ENCODE results near the gene C2orf92. TPM values are rescaled to one million over a fixed set of nuclear protein-coding genes. Genes with fewer than 3 reads are reported as not detected.
"Not testable (repeated sequence)": the region's sequence is repeated elsewhere in the genome, so short reads cannot be mapped to it uniquely, and the experiment has no call there.

C2orf92 gene
- total RNA-seq (10 to 100 TPM in 1 of 2 donors, 1 to 10 TPM in 1; 9.2 to 13.7 TPM), polyA plus RNA-seq (ENCODE audit: insufficient read length in 2 of 2) (10 to 100 TPM; 13.6 to 23.2 TPM)
- long read RNA-seq, donor 1: 0 reads
- long read RNA-seq, donor 2: 0 reads
- long read RNA-seq, donor 3: 0 reads
- long read RNA-seq, donor 4: 0 reads

DNA sequence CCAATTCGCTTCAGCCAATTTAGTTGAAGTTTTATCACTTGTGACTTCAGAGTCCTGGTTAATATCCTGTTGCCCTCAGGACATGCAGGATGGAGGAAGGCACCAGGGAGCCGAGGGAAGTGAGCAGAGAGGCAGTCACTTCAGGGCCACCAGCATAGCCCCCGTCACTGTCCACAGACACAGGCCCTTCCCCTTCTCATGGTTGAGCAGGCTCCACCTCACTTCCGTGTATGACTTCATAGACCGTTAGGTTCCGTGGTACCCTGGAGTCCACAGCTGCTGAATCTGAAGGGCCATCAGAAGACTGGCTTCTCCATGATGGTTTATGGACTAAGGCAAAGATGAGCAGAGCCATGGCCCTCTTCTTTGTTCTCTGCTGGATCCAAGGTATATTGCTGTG lies at the start of gene C2orf92:
Gene C2orf92, plus strand, starts transcription at position 266 of the 400 bp plus-strand sequence. Its CDS starts 76 bp downstream, at position 342.
- no peak within 1 kb of the TSS for H3K27ac ChIP-seq (ENCODE audit: low read depth, low read length)
- no peaks in the 10 kb centered on the region for H3K9me3 ChIP-seq (ENCODE audit: control insufficient read depth, insufficient read depth, low read length)
- no peaks in the 10 kb centered on the region for H3K27me3 ChIP-seq (ENCODE audit: control insufficient read depth, insufficient read depth, low read length)
- DNase-seq (ENCODE audit: low read depth in 4 of 6, low spot score in 6 of 6): no peak
- peaks cover 2% of the 10 kb centered on the region for H3K36me3 ChIP-seq (ENCODE audit: control insufficient read depth, insufficient read depth, low read length)
- peaks cover 6% of the 10 kb centered on the region for H3K4me1 ChIP-seq (ENCODE audit: control insufficient read depth, insufficient read depth, low read length)
- no peak within 1 kb of the TSS for H3K4me3 ChIP-seq (ENCODE audit: low read depth, low read length)
- WGBS (ENCODE audit: insufficient coverage): 83% methylated on average over 6 of the region's 6 CpGs

DNA sequence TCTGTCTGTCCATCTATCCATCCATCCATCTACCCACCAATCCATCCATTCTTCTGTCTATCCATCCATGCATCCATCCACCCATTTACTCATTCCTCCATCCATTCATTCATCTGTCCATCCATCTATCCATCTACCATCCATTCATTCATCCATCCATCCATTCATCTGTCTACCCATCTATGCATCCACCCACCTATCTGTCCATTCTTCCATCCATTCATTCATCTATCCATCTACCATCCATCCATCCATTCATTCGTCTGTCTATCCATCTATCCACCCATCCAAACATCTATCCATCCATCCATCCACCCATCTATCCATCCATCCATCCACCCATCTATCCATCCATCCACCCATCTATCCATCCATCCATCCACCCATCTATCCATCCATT lies 49.0 kb upstream of the C2orf92 start:
- H3K36me3 ChIP-seq (ENCODE audit: control insufficient read depth, insufficient read depth, low read length); H3K27me3 ChIP-seq (ENCODE audit: control insufficient read depth, insufficient read depth, low read length); H3K4me1 ChIP-seq (ENCODE audit: control insufficient read depth, insufficient read depth, low read length); H3K27ac ChIP-seq (ENCODE audit: low read depth, low read length); DNase-seq (ENCODE audit: low read depth in 4 of 6, low spot score in 6 of 6); H3K4me3 ChIP-seq (ENCODE audit: low read depth, low read length); H3K9me3 ChIP-seq (ENCODE audit: control insufficient read depth, insufficient read depth, low read length): not testable (repeated sequence)
- 75% methylated on average over 1 of the region's 1 CpG for WGBS (ENCODE audit: insufficient coverage)

DNA sequence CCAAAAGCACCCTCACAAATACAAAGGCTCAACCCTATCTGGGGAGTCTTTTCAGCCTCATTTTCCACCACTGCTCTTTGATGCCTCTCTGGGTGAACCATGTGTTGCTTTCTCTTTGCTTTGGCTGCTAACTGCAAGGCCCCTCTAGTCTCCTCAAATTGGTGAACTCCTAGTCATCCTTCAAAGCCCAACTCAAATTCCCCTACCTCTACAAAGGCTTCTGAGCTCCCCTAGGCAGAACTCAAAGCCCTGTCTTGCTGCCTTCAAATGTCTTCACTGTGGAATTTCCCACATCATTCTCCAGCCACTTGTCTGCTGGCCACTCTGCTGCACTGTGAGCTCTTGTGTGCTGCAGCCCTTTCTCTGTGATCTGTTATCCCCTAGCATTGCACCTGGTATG lies 46.5 kb upstream of the C2orf92 start:
- H3K27me3 ChIP-seq (ENCODE audit: control insufficient read depth, insufficient read depth, low read length); H3K27ac ChIP-seq (ENCODE audit: low read depth, low read length); H3K4me3 ChIP-seq (ENCODE audit: low read depth, low read length); H3K36me3 ChIP-seq (ENCODE audit: control insufficient read depth, insufficient read depth, low read length); H3K9me3 ChIP-seq (ENCODE audit: control insufficient read depth, insufficient read depth, low read length); H3K4me1 ChIP-seq (ENCODE audit: control insufficient read depth, insufficient read depth, low read length); DNase-seq (ENCODE audit: low read depth in 4 of 6, low spot score in 6 of 6): not testable (repeated sequence)

DNA sequence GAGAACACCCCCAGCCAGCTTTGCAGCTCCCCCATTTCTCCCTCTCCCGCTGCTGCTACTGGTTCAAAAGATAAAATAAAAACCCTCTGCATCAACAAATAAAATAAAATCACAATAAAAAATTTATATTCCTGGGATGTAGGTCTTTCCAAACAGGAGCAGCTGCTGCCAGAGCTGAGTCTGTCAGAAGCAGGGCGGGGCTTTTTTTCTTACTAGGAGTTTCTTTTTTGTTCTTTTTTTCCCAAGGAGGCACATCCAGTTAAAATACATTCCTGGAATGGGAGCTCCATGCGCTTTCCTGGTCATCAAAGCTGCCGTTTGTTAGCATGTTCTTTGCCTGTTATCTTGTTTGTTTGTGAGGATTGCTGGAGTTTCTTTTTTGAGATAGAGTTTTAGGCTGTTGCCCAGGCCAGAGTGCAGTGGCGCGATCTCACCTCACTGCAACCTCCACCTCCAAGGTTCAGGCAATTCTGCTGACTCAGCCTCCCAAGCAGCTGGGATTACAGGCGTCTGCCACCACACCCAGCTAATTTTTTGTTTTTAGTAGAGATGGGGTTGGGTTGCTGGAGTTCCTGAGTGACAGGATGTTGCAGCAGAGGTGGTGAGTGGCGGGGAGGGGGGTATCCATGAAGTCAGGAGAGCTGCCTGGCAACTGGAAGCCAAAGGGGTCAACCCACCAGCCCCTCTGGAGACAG lies 44.0 kb upstream of the C2orf92 start:
- H3K36me3 ChIP-seq (ENCODE audit: control insufficient read depth, insufficient read depth, low read length); H3K9me3 ChIP-seq (ENCODE audit: control insufficient read depth, insufficient read depth, low read length); DNase-seq (ENCODE audit: low read depth in 4 of 6, low spot score in 6 of 6); H3K27me3 ChIP-seq (ENCODE audit: control insufficient read depth, insufficient read depth, low read length); H3K4me3 ChIP-seq (ENCODE audit: low read depth, low read length); H3K27ac ChIP-seq (ENCODE audit: low read depth, low read length); H3K4me1 ChIP-seq (ENCODE audit: control insufficient read depth, insufficient read depth, low read length): not testable (repeated sequence)
- 67% methylated on average over 1 of the region's 8 CpGs for WGBS (ENCODE audit: insufficient coverage)

DNA sequence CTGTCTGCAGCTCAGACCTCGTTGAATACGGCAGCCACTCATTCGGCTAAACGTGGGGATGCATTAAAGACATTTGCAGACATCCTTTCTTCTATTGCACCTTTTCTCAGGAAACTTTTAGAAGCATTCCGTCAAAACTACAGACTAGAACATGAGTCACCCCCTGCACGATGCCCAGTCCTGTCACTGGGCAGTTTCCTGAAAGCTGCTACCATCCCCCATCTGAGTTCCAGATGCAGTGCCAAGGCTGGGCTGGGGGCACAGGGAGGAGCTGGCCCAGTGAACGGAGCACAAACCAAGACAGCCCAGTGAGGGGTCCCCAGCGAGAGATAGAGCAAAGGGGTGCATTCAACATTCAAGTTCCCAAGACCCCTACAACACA lies 43.5 kb upstream of the C2orf92 start:
- not testable (repeated sequence) for H3K27ac ChIP-seq (ENCODE audit: low read depth, low read length); H3K9me3 ChIP-seq (ENCODE audit: control insufficient read depth, insufficient read depth, low read length); H3K4me1 ChIP-seq (ENCODE audit: control insufficient read depth, insufficient read depth, low read length); H3K4me3 ChIP-seq (ENCODE audit: low read depth, low read length); H3K27me3 ChIP-seq (ENCODE audit: control insufficient read depth, insufficient read depth, low read length); H3K36me3 ChIP-seq (ENCODE audit: control insufficient read depth, insufficient read depth, low read length); DNase-seq (ENCODE audit: low read depth in 4 of 6, low spot score in 6 of 6)
- 64% methylated on average over 6 of the region's 8 CpGs for WGBS (ENCODE audit: insufficient coverage)

DNA sequence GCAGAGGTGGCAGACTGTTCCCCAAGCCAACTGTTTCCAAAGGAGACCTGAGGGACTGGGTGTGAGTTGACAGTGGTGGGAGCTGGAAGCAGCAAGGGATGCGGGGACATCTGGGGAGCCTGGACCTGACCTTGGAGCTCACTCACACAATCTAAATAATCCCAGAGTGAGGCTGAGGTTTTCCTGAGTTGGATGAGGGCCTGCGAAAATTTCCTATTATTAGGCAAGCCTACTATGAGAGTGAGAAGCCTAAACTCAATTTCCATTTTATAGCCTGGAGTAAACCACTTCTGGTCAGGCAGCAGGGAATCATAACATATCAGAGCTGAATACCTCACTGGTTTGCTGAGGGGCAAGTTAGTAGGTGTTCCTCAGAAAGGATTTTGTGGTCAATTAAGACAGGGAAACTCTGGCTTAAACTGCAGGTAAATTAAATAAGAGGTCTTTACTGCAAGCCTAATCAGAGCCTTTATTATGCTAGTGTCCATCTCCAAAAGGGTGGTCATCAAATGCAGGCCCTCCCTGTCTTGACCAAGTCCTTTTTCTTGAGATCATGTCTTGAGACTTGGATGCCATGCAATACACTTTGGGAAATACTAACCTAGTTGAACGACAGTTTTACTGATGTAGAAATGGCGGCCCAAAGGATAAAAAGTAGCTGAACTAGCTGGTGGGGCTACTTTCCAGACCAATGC lies 25.3 kb upstream of the C2orf92 start:
- no peak for DNase-seq (ENCODE audit: low read depth in 4 of 6, low spot score in 6 of 6)
- peaks cover 18% of the 10 kb centered on the region for H3K36me3 ChIP-seq (ENCODE audit: control insufficient read depth, insufficient read depth, low read length)
- whole genome bisulfite sequencing (ENCODE audit: insufficient coverage): 100% methylated on average over 2 of the region's 4 CpGs
- no peaks in the 10 kb centered on the region for H3K27me3 ChIP-seq (ENCODE audit: control insufficient read depth, insufficient read depth, low read length)
- peaks cover 13% of the 10 kb centered on the region for H3K4me1 ChIP-seq (ENCODE audit: control insufficient read depth, insufficient read depth, low read length)
- H3K9me3 ChIP-seq (ENCODE audit: control insufficient read depth, insufficient read depth, low read length): no peaks in the 10 kb centered on the region
- no peak overlapping the region for H3K27ac ChIP-seq (ENCODE audit: low read depth, low read length)
- H3K4me3 ChIP-seq (ENCODE audit: low read depth, low read length): no peak overlapping the region

DNA sequence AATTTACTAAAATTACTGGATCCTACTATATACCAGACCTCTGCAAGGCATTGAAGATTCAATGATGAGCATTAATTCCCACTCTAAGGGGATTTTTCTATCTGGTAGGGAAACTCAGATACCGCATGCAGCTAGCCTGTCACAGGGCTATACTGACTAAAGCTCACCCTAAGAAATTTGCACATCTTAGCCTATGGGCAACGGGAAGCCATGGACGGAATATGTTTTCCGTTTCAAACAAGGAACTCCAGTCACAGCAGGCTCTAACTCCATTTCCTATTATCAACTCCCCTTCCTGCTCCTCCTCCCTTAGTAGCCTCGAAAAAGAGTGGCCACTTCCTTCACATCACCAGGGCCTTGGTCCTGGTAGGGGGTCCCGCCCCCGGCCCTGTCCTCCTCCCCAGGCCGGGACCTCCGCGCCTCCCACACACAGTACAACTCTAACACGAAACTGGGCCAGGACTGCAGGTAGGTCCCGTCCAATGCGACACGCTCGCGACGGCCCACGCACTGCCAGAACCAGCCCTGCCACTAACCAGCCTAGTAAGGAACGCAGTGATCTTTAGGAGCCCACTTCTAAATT lies 24.3 kb upstream of the C2orf92 start:
- 4% methylated on average over 19 of the region's 19 CpGs for WGBS (ENCODE audit: insufficient coverage)

DNA sequence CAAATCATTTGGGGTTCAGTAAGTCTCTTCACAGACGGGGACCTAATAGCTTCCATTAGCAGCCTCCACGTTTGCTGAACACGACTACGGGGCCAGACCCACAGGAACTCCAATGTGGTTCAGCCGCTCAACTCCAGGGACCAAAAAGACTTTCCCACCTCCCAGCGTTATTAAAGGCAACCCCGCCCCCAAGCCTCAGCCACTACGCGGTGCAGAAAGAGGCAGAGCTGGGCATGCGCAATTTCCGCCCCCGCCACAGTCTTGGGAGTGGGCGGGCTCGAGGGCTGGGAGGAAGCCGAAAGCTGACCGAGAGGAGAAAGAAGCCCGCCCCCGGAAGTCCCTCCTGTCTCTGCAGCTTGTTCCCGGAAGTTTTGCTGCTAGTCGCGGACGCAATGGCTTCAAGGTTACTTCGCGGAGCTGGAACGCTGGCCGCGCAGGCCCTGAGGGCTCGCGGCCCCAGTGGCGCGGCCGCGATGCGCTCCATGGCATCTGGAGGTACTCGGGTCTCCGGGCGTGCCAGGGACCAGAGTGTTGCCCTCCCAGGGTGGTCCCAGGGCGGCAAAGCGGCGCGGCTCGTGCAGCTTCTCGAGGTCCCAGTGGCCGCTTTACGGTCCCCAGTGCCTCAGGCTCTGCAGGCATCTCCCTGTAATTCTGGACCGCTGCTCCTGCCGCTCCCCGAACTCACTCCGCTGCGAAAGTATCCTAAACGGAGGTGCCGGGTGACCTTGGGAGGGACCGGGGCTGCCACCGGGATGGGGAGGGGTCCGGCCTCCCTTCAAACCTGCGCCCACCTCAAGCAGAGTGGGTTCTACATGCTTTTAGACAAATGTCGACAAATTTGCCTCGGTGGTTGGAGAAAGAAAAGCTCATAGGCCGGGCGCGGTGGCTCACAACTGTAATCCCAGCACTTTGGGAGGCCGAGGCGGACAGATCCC lies 23.6 kb upstream of the C2orf92 start, which contains the start of gene COX5B:
Gene COX5B, plus strand, starts transcription at position 368 of the 935 bp plus-strand sequence. Its CDS starts 25 bp downstream, at position 393.
- H3K36me3 ChIP-seq (ENCODE audit: control insufficient read depth, insufficient read depth, low read length): peaks cover 30% of the 10 kb centered on the region
- H3K27ac ChIP-seq (ENCODE audit: low read depth, low read length): peak within 1 kb of the TSS; percentile 93
- DNase-seq (ENCODE audit: low read depth in 4 of 6, low spot score in 6 of 6): peak; percentile 87 to 99 (median 97)
- H3K4me3 ChIP-seq (ENCODE audit: low read depth, low read length): peak within 1 kb of the TSS; percentile 88
- H3K4me1 ChIP-seq (ENCODE audit: control insufficient read depth, insufficient read depth, low read length): peaks cover 13% of the 10 kb centered on the region
- under 1% methylated on average over 61 of the region's 63 CpGs for WGBS (ENCODE audit: insufficient coverage)
- no peaks in the 10 kb centered on the region for H3K27me3 ChIP-seq (ENCODE audit: control insufficient read depth, insufficient read depth, low read length)
- no peaks in the 10 kb centered on the region for H3K9me3 ChIP-seq (ENCODE audit: control insufficient read depth, insufficient read depth, low read length)

More for the DNA sequence above, 24.3 kb upstream of the C2orf92 start:
- no peak for DNase-seq (ENCODE audit: low read depth in 4 of 6, low spot score in 6 of 6)
- Histone ChIP-seq H3K27me3 (ENCODE audit: control insufficient read depth, insufficient read depth, low read length) (no peaks in the 10 kb centered on the region), H3K4me3 (ENCODE audit: low read depth, low read length) (peak overlapping the region; percentile 88), H3K4me1 (ENCODE audit: control insufficient read depth, insufficient read depth, low read length) (peaks cover 13% of the 10 kb centered on the region), H3K27ac (ENCODE audit: low read depth, low read length) (peak overlapping the region; percentile 93), H3K36me3 (ENCODE audit: control insufficient read depth, insufficient read depth, low read length) (peaks cover 28% of the 10 kb centered on the region), H3K9me3 (ENCODE audit: control insufficient read depth, insufficient read depth, low read length) (no peaks in the 10 kb centered on the region)

DNA sequence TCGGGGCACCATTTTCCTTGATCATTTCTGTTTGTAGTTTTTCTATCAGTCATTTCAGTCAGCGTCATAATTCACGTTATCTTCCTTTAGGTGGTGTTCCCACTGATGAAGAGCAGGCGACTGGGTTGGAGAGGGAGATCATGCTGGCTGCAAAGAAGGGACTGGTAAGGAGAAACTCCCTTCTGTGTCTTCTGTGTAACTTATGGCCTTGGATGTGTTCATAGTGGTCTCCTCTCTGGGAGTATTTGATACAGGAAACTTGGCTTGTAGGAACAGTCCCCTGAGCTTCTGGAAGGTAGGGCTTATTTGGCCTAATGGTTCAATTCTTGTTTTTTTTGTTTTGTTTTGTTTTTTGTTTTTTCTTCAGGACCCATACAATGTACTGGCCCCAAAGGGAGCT lies 22.5 kb upstream of the C2orf92 start:
- Histone ChIP-seq H3K9me3 (ENCODE audit: control insufficient read depth, insufficient read depth, low read length) (no peaks in the 10 kb centered on the region), H3K27ac (ENCODE audit: low read depth, low read length) (no peak overlapping the region), H3K4me1 (ENCODE audit: control insufficient read depth, insufficient read depth, low read length) (peaks cover 13% of the 10 kb centered on the region), H3K27me3 (ENCODE audit: control insufficient read depth, insufficient read depth, low read length) (no peaks in the 10 kb centered on the region), H3K36me3 (ENCODE audit: control insufficient read depth, insufficient read depth, low read length) (peaks cover 32% of the 10 kb centered on the region), H3K4me3 (ENCODE audit: low read depth, low read length) (peak overlapping the region; percentile 88)
- no peak for DNase-seq (ENCODE audit: low read depth in 4 of 6, low spot score in 6 of 6)
- 88% methylated on average over 1 of the region's 4 CpGs for WGBS (ENCODE audit: insufficient coverage)
